GM21723 (cell line): ENCODE measurements around the gene ST6GALNAC1.

Experiments used
- ATAC-seq: cut with Tn5 transposase; IDR thresholded peaks from one replicate; pipeline ENCODE4 v1.9.1; 2021; ENCODE audit warnings: mild to moderate bottlenecking, moderate library complexity; ENCODE audit not compliant: unreplicated experiment

Gene ST6GALNAC1

GRCh38 chr17:76585033-76585648 is 58.4 kb downstream of the ST6GALNAC1 start:
- ATAC-seq = no peak

DNA sequence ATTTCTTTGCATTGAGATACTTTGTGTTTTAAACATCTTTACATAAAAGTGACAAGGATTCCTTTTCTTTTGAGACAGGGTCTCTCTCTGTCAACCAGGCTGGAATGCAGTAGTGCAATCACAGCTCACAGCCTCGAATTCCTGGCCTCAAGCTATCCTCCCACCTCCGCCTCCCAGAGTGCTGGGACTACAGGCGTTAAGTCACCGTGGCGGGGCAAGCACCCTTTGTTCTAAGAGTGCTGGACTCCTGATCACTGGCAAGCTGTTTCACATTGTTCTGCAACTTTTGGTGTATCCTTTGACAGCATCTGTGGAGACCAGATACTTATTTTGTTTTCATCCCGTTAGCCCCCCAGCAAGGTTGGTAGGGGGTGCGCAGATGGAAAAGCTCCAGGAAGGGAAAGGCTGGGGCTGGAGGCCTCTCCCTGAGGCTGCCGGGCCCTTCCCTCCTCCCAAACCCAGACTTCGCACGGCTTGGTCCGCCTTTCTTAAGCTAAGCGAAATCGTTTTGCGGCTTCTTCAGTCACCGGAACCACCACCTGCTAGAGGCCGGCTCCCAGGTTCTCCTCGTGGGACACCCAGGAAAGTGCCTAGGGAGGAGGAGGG is 59.0 kb downstream of the ST6GALNAC1 start:
- ATAC-seq = no peak

- no peak for ATAC-seq
Measured at GRCh38 chr17:76582660-76583059, 60.9 kb downstream of the ST6GALNAC1 start.

GRCh38 chr17:76581515-76581914 is 62.0 kb downstream of the ST6GALNAC1 start:
- ATAC-seq = no peak

DNA sequence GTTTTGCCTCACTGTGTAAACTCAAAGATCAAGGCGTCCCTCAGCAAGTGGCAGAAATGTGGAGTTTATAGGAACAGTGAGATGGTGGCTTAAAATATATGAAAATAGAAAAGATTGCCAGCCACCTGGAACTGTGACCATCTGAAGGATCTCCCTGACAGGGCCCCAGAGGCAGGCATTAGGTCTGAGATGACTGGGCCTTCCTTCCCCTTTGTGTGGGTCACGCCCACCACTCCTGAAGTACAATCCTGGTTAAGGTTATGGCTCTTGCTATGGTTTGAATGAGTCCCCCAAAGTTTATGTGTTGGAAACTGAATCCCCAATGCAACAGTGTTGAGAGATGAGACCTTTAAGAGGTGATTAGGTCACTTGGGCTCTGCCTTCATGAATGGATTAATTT is 64.3 kb downstream of the ST6GALNAC1 start:
- ATAC-seq = no peak

DNA sequence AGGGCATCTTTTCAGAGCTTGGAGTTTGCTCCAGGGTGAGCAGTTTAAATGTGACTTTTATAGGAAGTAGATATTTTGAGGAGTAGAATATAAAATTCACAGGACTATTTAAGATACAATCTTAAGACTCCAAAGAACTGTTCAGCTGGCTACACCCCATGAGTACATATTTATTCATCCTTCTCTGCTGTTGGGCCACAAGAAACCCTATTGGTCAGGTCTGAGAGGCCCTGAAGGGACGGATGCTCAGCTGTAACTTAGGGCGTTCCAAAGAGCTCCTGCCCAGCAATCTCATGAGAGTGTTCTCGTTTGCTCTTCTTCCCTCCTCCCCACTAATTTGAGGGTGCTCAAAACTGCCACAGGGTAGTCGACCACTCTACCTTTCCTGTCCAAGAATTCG is 65.2 kb downstream of the ST6GALNAC1 start:
- ATAC-seq = no peak

DNA sequence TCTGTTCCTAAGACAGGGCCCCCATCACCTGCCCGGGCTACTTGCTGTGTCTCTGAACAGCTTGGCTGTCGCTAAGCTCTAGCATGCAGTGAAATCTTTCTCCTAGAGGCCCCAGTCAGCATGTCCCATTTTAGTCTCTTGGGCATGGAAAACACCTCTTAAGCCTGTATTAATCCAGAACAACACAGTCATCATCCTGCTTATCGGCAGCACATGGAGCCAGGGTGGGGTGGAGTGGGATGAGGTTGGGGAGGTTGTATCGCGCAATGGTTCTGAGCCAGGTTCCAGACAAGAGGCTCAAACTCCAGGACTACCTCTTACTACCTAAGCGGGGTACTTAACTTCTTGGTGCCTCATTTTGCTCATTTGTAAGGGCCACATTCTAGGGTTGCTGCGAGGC is 65.7 kb downstream of the ST6GALNAC1 start:
- ATAC-seq = no peak

DNA sequence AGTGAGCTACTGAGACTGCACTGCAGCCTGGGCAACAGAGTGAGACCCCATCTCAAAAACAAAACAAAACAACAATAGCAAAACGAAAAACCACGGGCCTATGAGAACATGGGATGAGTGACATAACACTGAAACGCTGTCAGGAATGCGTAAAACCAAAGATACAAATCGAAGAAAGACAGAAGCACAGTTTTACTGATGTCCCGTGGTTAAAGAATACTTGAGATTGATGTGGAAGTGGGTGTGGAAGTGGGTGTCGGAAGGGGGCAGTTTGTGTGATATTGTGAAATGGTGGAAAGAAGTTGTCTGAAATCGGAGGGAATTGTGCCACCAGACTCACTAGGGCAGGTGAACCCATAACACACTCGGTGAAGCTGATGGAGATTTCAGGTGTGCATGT is 67.4 kb downstream of the ST6GALNAC1 start:
- ATAC-seq = no peak

DNA sequence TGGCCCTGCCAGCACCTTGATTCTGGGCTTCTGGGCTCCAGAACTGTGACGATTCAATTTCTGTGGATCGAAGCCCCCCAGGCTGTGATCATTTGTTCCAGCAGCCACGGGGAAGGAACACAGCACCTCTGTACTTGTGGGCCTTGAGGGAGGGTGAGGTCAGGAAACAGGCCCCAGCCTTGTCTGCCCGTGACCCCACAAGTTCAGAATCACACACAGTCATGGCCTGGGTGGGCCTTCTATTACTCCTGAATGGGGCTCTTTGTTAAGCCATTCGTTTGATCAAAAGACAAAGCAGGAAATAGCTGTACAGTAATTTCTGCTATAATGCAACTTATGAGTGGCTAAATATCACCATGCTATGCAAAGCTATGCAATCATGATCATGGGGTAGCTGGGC is 68.0 kb downstream of the ST6GALNAC1 start:
- no peak for ATAC-seq
